Body of pancreas (tissue), 4 donors: ENCODE data around the gene EOLA1.

ENCODE experiments used
- POLR2A ChIP-seq, 3 donors: fragments of 450-650 bp; IDR thresholded peaks; one replicate each; pipeline ENCODE4 v1.6.1; 2016; ENCODE audit warnings: antibody characterized with exemption in 3 of 3, mild to moderate bottlenecking in 2 of 3
- TF ChIP-seq, protein P1 (sequence below), 7 experiments: fragments of 450-650 bp in 4 of 7; fragments of 200-600 bp in 3 of 7; sonication (generic) in 3 of 7; IDR thresholded peaks; one replicate each; pipeline ENCODE4 v1.5.1; 2016 to 2019; ENCODE audit warnings: antibody characterized with exemption in 7 of 7

DNA sequence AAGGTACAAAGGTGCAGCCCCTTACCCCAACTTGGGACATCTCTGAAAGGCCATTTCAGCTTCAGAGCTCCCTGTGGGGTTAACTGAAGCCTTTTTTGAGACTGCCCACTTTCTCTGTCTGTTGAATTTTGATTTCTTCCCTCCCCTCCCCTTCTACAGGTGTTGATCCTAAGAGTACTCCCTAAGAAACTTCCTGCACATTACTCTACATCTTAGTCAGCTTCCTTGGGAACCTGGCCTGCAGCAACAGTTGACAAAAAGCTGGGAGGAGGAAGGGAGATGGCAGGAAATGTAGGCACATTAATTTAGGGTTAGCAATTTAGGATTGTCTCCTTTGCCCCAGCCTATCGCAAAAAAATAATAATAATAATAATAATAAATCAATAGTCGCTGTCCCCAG, 34.5 kb upstream of the EOLA1 start:
- TF ChIP-seq, protein P1, sequence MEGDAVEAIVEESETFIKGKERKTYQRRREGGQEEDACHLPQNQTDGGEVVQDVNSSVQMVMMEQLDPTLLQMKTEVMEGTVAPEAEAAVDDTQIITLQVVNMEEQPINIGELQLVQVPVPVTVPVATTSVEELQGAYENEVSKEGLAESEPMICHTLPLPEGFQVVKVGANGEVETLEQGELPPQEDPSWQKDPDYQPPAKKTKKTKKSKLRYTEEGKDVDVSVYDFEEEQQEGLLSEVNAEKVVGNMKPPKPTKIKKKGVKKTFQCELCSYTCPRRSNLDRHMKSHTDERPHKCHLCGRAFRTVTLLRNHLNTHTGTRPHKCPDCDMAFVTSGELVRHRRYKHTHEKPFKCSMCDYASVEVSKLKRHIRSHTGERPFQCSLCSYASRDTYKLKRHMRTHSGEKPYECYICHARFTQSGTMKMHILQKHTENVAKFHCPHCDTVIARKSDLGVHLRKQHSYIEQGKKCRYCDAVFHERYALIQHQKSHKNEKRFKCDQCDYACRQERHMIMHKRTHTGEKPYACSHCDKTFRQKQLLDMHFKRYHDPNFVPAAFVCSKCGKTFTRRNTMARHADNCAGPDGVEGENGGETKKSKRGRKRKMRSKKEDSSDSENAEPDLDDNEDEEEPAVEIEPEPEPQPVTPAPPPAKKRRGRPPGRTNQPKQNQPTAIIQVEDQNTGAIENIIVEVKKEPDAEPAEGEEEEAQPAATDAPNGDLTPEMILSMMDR (IDR thresholded peaks at IDR 0.05) = no peak
- TF ChIP-seq POLR2A (IDR thresholded peaks at IDR 0.05) = no peak
